IPS DF 6.9 (cell line): ENCODE data around the gene FAM72B.
"Not testable (repeated sequence)": the region's sequence is repeated elsewhere in the genome, so short reads cannot be mapped to it uniquely, and the experiment has no call there.

Experiments
- DNase-seq: peaks from one replicate; pipeline ENCODE4 v3.0.0-alpha.2; 2013; ENCODE audit warnings: low read depth, low spot score
- H3K27ac ChIP-seq: one replicate; pipeline ENCODE4 v1.5.1; 2013; ENCODE audit warnings: low read length, control low read depth
- H3K27me3 ChIP-seq: 2 replicates; pipeline ENCODE4 v1.6.1; 2013; ENCODE audit warnings: mild to moderate bottlenecking, low read length; ENCODE audit not compliant: control insufficient read depth, insufficient read depth
- H3K36me3 ChIP-seq: 2 replicates; pipeline ENCODE4 v1.6.1; 2013; ENCODE audit warnings: low read length; ENCODE audit not compliant: control insufficient read depth, insufficient read depth
- H3K4me1 ChIP-seq: 2 replicates; pipeline ENCODE4 v1.6.1; 2013; ENCODE audit warnings: low read length; ENCODE audit not compliant: control insufficient read depth, insufficient read depth
- H3K4me3 ChIP-seq: 2 replicates; pipeline ENCODE4 v1.5.1; 2013; ENCODE audit warnings: mild to moderate bottlenecking, low read length
- H3K9me3 ChIP-seq: 2 replicates; pipeline ENCODE4 v1.6.1; 2013; ENCODE audit warnings: low read length, inconsistent platforms; ENCODE audit not compliant: control insufficient read depth, insufficient read depth
- WGBS: extraction: QIAGEN DNeasy Blood & Tissue Kit; methylation state at CpG from one replicate; pipeline ENCODE4 v1.1.7; 2013; ENCODE audit warnings: mixed read lengths, missing lambda C conversion rate; ENCODE audit not compliant: insufficient read length, insufficient coverage; 5-methylcytosine and 5-hydroxymethylcytosine counted together

Gene FAM72B

DNA sequence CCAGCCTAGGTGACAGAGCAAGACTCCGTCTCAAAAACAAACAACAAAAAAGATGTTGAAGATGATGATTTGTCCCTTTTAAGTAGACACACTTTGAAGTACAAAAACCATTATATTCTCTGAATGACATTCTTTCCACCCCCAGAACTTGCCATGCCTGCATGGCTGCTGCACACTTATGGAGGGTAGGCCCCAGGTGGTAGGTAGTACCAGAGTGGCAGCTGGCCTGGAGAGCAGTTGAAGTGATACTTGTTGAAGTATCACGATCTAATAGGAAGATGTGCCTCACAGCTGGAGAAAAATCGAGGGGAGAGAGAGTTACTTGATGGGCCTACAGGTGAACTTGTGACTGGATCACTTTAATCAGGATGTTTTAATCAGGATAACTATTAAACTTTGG is 15.6 kb upstream of the FAM72B start:
- not testable (repeated sequence) for H3K36me3 ChIP-seq, H3K4me1 ChIP-seq, DNase-seq, H3K4me3 ChIP-seq, H3K27ac ChIP-seq, H3K9me3 ChIP-seq, H3K27me3 ChIP-seq
- WGBS, result no CpG with 5 or more reads among the region's 3 CpGs

DNA sequence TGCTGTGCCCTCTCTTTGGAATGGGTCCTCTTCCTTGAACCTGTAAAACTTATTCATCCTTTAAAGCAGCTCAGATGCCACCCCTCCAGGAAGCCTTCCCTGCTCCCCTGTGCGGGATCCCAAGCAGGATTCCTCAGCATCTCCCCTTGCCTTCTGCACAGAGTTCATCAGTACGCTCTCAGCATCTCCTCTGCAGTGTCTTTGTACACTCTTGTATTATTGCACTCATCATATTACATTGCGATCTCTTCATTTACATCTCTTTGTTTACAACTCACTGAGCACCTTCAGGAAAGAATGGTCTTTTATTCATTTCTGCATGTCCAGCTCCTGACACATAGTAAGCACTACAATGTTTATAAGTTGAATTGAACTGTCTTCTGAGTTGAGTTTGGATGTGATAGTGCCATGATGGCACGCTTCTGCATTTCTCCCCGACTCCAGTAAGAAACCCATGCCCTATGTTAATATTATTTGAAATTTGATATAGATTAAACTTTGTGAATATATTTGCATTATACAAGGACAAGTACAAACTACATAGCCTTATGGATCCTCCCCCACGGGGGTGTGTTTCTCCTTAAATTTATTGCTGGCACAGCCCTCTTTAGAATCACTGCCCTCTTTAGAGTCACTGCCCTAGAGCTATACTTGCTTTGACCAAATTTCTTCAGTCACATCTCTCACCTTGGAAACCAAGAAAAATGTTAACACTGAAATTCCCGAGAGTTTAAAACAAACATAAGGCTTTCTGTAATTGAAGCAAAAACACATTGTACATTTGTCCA is 13.1 kb upstream of the FAM72B start:
- DNase-seq, H3K36me3 ChIP-seq, H3K4me1 ChIP-seq, H3K4me3 ChIP-seq, H3K27me3 ChIP-seq, H3K27ac ChIP-seq, H3K9me3 ChIP-seq: not testable (repeated sequence)
- no CpG with 5 or more reads among the region's 7 CpGs for WGBS

DNA sequence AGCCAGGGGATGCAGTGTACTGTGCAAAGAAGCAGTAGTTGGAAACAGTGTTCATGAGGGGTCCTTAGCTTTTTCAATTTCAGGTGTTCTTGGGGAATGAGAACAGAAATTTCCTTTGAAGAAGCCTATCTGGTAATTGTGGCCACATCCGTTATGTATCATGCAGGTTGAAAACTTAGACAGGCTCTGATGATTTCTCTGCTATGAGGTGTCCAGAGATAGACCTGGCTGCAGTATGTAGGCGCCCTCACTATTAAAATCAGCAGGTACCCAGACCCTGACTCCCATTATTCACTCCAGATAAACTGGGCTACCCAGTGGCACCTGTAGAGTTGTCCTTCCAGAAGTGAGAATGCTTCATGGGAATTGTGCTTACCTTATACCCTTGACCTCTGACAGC is 8.4 kb upstream of the FAM72B start:
- H3K4me1 ChIP-seq, DNase-seq, H3K27me3 ChIP-seq, H3K9me3 ChIP-seq, H3K27ac ChIP-seq, H3K36me3 ChIP-seq, H3K4me3 ChIP-seq: not testable (repeated sequence)
- WGBS, result no CpG with 5 or more reads among the region's 2 CpGs

DNA sequence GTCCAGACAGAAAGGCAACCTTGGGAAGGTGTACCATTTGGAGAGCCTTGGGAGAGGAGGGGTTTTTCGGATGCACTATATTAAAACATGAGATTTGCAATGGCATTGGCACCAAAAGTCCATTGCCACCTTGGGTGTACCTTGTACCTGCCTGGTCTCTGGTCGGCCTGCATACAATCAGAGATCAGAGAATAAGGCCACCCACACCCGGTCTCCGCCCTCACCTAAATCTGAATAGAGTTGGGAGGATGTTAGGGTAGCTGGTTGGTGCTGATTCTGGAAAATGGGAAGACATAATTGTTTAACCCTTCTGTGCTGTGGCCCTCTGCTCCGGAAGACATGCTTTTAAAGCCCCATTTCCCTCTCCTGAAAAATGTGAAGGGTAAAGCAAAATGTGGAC is 3.8 kb upstream of the FAM72B start:
- H3K27me3 ChIP-seq, H3K4me1 ChIP-seq, H3K4me3 ChIP-seq, H3K27ac ChIP-seq, DNase-seq, H3K36me3 ChIP-seq, H3K9me3 ChIP-seq: not testable (repeated sequence)
- WGBS, result no CpG with 5 or more reads among the region's 5 CpGs

DNA sequence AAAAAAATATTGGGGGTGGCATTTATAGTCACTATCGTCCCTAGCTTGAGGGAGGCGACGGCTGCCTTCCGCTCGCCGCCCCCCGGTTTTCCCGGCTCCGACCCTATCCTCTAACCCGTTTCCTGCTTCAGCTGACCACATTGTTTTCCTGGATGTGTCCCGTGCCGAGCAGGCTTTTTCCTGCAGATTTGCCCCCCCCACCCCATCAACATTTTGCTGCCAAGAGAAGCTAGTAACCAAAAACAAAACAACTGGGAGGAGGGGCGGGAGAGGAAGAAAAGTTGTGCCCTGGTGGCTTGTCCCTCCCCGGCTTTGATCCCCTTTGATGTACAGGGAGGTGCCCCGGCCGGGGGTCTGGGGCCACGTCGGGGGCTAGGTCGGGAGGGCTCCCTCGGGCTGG is 2.1 kb upstream of the FAM72B start:
- not testable (repeated sequence) for H3K4me1 ChIP-seq, H3K27me3 ChIP-seq, H3K27ac ChIP-seq, H3K9me3 ChIP-seq, H3K36me3 ChIP-seq, H3K4me3 ChIP-seq, DNase-seq
- WGBS, result no CpG with 5 or more reads among the region's 20 CpGs

DNA sequence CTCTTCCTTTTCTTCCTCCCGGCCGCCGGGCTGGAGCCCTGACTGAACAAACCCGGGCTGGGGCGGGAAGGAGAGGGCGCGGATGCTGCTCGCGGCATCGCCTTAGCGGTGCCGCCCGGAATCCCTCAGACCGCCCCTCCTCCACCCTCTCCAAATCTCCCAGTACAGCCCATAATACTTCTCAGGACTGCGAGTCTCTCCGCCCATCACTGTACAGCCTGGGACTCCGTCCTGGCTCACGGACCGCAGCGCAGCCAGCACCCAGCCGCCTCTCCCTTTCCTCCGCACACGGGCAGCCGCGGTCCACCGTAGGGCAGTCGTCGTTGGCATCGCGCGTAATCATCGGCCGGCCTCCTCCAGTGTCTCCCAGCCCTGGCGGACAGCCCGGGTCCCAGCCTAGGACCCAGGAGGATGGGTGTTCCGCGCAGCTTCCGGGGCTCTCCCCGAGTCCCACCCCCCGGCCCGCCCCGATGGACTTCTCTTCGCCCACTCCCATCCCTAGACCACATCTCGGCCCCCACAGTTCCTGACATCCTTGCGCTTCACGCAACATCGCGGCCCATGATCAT is 1.1 kb upstream of the FAM72B start:
- not testable (repeated sequence) for H3K36me3 ChIP-seq, H3K4me3 ChIP-seq, H3K4me1 ChIP-seq, H3K9me3 ChIP-seq, H3K27me3 ChIP-seq, DNase-seq, H3K27ac ChIP-seq
- WGBS, result no CpG with 5 or more reads among the region's 48 CpGs

DNA sequence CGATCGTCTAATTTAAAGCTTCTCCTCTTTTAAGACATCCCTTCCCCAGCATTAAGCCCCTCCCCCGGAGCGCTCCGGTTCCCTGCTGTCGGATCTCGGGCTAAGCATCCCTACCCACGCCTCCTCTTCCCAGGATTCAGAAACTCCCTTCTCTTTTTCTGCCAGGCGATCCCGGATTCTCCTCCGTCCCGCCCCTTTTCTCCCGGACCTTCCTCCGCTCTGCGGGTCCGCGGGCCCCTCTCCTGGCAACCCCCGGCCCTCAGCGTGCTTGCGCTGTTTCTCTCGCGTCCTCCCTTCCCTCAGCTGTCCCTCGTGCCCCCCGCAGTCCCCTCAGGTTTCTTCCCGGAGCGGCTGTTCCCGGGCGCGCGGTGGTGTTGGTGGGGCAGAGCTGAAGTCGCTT is 273 bp downstream of the FAM72B start:
- peak overlapping the region; percentile 42; the same call in 1 of the 2 replicates for H3K4me3 ChIP-seq

DNA sequence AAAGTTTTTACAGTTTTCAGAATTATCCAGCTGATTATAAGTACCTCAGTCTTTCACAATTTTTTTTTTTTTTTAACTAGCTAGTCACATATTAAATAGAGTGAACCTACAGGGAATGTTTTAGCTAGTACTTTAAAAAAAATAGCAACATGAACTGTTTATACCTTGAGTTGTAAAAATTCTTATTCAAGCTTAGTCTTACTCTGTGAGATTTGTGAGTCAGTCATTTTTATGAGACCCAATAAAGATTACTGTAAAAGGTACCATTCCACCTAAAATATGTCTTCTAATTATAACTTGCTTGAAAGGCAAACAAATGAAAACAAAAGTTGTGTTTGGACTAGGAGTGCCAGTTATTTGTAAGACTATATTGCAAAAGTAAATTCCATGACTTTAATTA is 5.9 kb downstream of the FAM72B start:
- not testable (repeated sequence) for H3K4me3 ChIP-seq, DNase-seq, H3K9me3 ChIP-seq, H3K4me1 ChIP-seq, H3K27ac ChIP-seq, H3K27me3 ChIP-seq, H3K36me3 ChIP-seq

More for the DNA sequence above, 273 bp downstream of the FAM72B start:
- not testable (repeated sequence) for H3K27ac ChIP-seq, H3K9me3 ChIP-seq, H3K27me3 ChIP-seq, DNase-seq, H3K4me1 ChIP-seq, H3K36me3 ChIP-seq
- WGBS, result no CpG with 5 or more reads among the region's 31 CpGs

DNA sequence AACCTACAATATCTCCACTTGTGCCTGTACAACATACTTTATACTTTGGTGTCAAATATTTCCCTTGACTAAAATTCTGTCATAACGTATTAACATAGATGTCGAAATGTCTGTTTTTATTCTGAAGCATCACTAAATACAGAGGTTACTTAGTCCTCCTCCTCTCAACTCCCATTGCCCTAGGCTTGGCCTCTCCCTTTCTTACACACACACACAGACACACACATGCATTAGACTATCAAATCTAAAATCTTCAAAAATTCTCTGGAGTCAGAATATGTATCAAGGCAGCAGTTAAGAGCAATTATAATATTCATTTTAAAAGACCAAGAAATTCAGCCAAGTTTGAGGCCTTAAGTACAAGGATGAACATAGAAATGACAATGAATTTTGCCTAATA is 7.5 kb downstream of the FAM72B start:
- no CpG with 5 or more reads among the region's 2 CpGs for WGBS
- not testable (repeated sequence) for H3K9me3 ChIP-seq, H3K4me3 ChIP-seq, H3K27ac ChIP-seq, H3K27me3 ChIP-seq, DNase-seq, H3K4me1 ChIP-seq, H3K36me3 ChIP-seq

DNA sequence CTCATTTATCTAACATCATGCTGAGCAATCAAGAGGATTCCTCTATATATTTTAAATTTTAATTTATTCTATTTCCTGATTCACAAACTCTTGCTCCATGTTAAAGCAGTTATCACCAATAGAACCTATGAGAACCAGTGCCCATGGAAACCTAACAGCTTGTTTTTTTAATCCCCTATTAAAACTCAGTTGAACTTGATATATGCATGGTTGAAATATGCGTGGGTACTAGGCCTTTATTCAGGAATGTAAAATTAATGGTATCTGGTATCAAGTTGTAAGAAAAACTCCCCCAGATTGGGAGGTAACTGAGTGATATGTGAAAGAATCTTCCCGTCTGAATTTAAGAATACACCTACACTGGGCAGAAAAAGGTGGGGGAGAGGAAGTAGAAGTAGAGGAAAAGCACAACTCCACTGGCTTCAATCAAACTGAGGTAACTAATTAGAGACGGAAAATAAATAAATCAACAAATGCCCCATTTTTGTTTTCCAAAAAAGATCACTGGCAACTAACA is 15.9 kb downstream of the FAM72B start:
- no CpG with 5 or more reads among the region's 3 CpGs for WGBS
- not testable (repeated sequence) for H3K36me3 ChIP-seq, H3K9me3 ChIP-seq, H3K4me3 ChIP-seq, DNase-seq, H3K27me3 ChIP-seq, H3K4me1 ChIP-seq, H3K27ac ChIP-seq

DNA sequence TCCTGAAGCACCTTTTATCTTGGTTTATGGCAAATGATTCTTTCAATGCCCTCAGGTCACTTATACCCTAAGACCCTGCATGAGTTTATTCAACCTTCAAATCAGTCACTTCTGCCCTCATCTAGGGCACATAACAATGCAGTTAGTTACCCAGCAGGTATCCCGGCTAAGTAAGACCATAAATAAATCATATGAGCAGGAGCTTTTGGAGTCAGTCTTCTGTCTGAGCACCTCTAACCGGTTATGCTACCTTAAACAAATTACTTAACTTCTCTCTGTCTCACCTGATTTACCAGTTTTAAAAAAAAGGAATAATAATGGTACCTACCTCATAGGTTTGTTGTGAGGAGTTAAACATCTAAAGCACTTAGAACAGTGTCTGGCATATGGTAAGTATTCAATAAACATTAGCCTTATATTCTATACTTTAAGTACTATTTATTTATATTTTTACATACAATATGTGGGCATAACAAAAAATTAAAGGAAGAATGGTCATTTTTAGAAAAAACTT is 16.9 kb downstream of the FAM72B start:
- not testable (repeated sequence) for H3K36me3 ChIP-seq, H3K4me3 ChIP-seq, H3K27ac ChIP-seq, DNase-seq, H3K9me3 ChIP-seq, H3K27me3 ChIP-seq, H3K4me1 ChIP-seq
- WGBS, result no CpG with 5 or more reads among the region's 2 CpGs
